Tibial artery (tissue), 4 donors: ENCODE measurements around the gene EVI5.
"Not testable (repeated sequence)": the region's sequence is repeated elsewhere in the genome, so short reads cannot be mapped to it uniquely, and the experiment has no call there.

Experiments
- DNase-seq, 2 donors: peaks; one replicate each; pipeline ENCODE4 v3.0.0-alpha.2; 2019
- H3K27ac ChIP-seq, 2 donors: fragments of 200-600 bp; sonication (generic) in 1 of 2; 1 replicate in 1 of 2; 2 replicates in 1 of 2; pipeline ENCODE4 v1.5.1; 2018 to 2019; ENCODE audit warnings: mild to moderate bottlenecking in 1 of 2
- H3K27me3 ChIP-seq, 2 donors: fragments of 200-600 bp; sonication (generic) in 1 of 2; one replicate each; pipeline versions ENCODE4 v1.5.1 to v1.6.0; 2016 to 2019
- H3K36me3 ChIP-seq, 3 donors: fragments of 200-600 bp; sonication (generic) in 2 of 3; one replicate each; pipeline ENCODE4 v1.5.1; 2016 to 2019; ENCODE audit warnings: mild to moderate bottlenecking in 2 of 3
- H3K4me1 ChIP-seq, 4 donors: fragments of 200-600 bp; sonication (generic) in 2 of 4; 1 replicate in 3 of 4; 2 replicates in 1 of 4; pipeline ENCODE4 v1.5.1; 2016 to 2019
- H3K4me3 ChIP-seq, 2 donors: fragments of 200-600 bp; sonication (generic) in 1 of 2; 1 replicate in 1 of 2; 2 replicates in 1 of 2; pipeline ENCODE4 v1.5.1; 2018 to 2019; ENCODE audit warnings: mild to moderate bottlenecking in 2 of 2
- H3K9me3 ChIP-seq, 3 donors: fragments of 200-600 bp; sonication (generic) in 1 of 3; one replicate each; pipeline ENCODE4 v1.5.1; 2016 to 2019
- CTCF ChIP-seq, 2 experiments: fragments of 200-600 bp in 1 of 2; fragments of 450-650 bp in 1 of 2; IDR thresholded peaks; one replicate each; pipeline ENCODE4 v1.5.1; 2017 to 2019; ENCODE audit warnings: antibody characterized with exemption in 2 of 2, mild to moderate bottlenecking in 1 of 2, moderate library complexity in 1 of 2
- intact Hi-C: fragments of 100-400 bp; cut with DNase I; formaldehyde crosslinking; loops from one replicate; pipeline ENCODE4 v1.15.0; 2023; ENCODE audit warnings: low total_unique reads

EVI5 gene

GRCh38 chr1:92536980-92537884 is 247.7 kb downstream of the EVI5 start:
- intact Hi-C loops: no loop called here
- Histone ChIP-seq H3K4me3 (no peak overlapping the region), H3K9me3 (no peaks in the 10 kb centered on the region), H3K27me3 (no peaks in the 10 kb centered on the region), H3K4me1 (no peaks in the 10 kb centered on the region), H3K36me3 (no peaks in the 10 kb centered on the region), H3K27ac (no peak overlapping the region)
- no peak for DNase-seq
- TF ChIP-seq CTCF (IDR thresholded peaks at IDR 0.05): no peak

GRCh38 chr1:92536211-92536979 is 248.5 kb downstream of the EVI5 start:
- Histone ChIP-seq H3K27me3 (no peaks in the 10 kb centered on the region), H3K4me3 (no peak overlapping the region), H3K27ac (no peak overlapping the region), H3K4me1 (no peaks in the 10 kb centered on the region), H3K9me3 (no peaks in the 10 kb centered on the region), H3K36me3 (no peaks in the 10 kb centered on the region)
- TF ChIP-seq CTCF (IDR thresholded peaks at IDR 0.05): no peak
- no peak for DNase-seq
- intact Hi-C loops: no loop called here

- H3K4me1 ChIP-seq, H3K27me3 ChIP-seq, H3K4me3 ChIP-seq, H3K36me3 ChIP-seq, H3K27ac ChIP-seq, intact Hi-C loops, H3K9me3 ChIP-seq, DNase-seq: not testable (repeated sequence)
Observed at GRCh38 chr1:92532371-92532770, 252.5 kb downstream of the EVI5 start.

- intact Hi-C loops, H3K4me1 ChIP-seq, H3K27me3 ChIP-seq, H3K4me3 ChIP-seq, H3K36me3 ChIP-seq, H3K27ac ChIP-seq, DNase-seq, H3K9me3 ChIP-seq: not testable (repeated sequence)
Observed at GRCh38 chr1:92531939-92532338, 253.0 kb downstream of the EVI5 start.

GRCh38 chr1:92527670-92528069 is 257.2 kb downstream of the EVI5 start:
- Histone ChIP-seq H3K27me3 (no peaks in the 10 kb centered on the region), H3K36me3 (no peaks in the 10 kb centered on the region), H3K27ac (no peak overlapping the region), H3K4me3 (no peak overlapping the region), H3K9me3 (no peaks in the 10 kb centered on the region), H3K4me1 (no peaks in the 10 kb centered on the region)
- intact Hi-C loops: no loop called here
- DNase-seq: no peak
- no peak for TF ChIP-seq CTCF (IDR thresholded peaks at IDR 0.05)

- H3K27ac ChIP-seq, intact Hi-C loops, DNase-seq, H3K27me3 ChIP-seq, H3K36me3 ChIP-seq, H3K4me3 ChIP-seq, H3K4me1 ChIP-seq, H3K9me3 ChIP-seq: not testable (repeated sequence)
Observed at GRCh38 chr1:92524944-92525590, 259.8 kb downstream of the EVI5 start.

GRCh38 chr1:92519043-92519442 is 265.9 kb downstream of the EVI5 start:
- Histone ChIP-seq H3K4me3 (no peak overlapping the region), H3K4me1 (no peaks in the 10 kb centered on the region), H3K27me3 (no peaks in the 10 kb centered on the region), H3K36me3 (peaks cover 5 to 10% (median 8%) of the 10 kb centered on the region in 3 donors), H3K9me3 (no peaks in the 10 kb centered on the region), H3K27ac (no peak overlapping the region)
- intact Hi-C loops: no loop called here
- DNase-seq: no peak
- no peak for TF ChIP-seq CTCF (IDR thresholded peaks at IDR 0.05)
